HEK293T (cell line): ENCODE measurements around the gene SLC39A10.

Source experiments
- CTCF ChIA-PET: fragments of 350-600 bp; formaldehyde crosslinking; extraction: SDS; loops from one replicate; lab custom pipeline; 2021; ENCODE audit warnings: antibody characterized with exemption, inconsistent platforms; lab: Yijun Ruan, JAX
- POLR2A ChIA-PET: fragments of 350-600 bp; formaldehyde crosslinking; extraction: SDS; loops from one replicate; lab custom pipeline; 2020; ENCODE audit warnings: antibody characterized with exemption, inconsistent platforms; lab: Yijun Ruan, JAX
- DNase-seq: peaks from one replicate; pipeline ENCODE4 v3.0.0; 2012; ENCODE audit warnings: mixed read lengths; ENCODE audit errors: extremely low spot score
- ARNT ChIP-seq: fragments of 450-650 bp; IDR thresholded peaks from 2 replicates; pipeline ENCODE4 v1.6.1; 2017; ENCODE audit warnings: mild to moderate bottlenecking
- BHLHE40 ChIP-seq: fragments of 450-650 bp; IDR thresholded peaks from 2 replicates; pipeline ENCODE4 v1.6.1; 2016; ENCODE audit warnings: mild to moderate bottlenecking, moderate library complexity, borderline replicate concordance
- CTBP1 ChIP-seq: fragments of 450-650 bp; IDR thresholded peaks from 2 replicates; pipeline ENCODE4 v1.6.1; 2016; ENCODE audit warnings: borderline replicate concordance
- ELF4 ChIP-seq: fragments of 450-650 bp; IDR thresholded peaks from 2 replicates; pipeline ENCODE4 v1.6.1; 2017; ENCODE audit warnings: antibody characterized with exemption
- FOXA1 ChIP-seq: fragments of 450-650 bp; IDR thresholded peaks from 2 replicates; pipeline ENCODE4 v1.6.1; 2016; ENCODE audit warnings: mild to moderate bottlenecking
- FOXK2 ChIP-seq: fragments of 450-650 bp; IDR thresholded peaks from 2 replicates; pipeline ENCODE4 v1.6.1; 2016; ENCODE audit warnings: mild to moderate bottlenecking
- FOXM1 ChIP-seq: fragments of 450-650 bp; IDR thresholded peaks from 2 replicates; pipeline ENCODE4 v1.6.1; 2017; ENCODE audit warnings: mild to moderate bottlenecking, borderline replicate concordance
- HDGF ChIP-seq: fragments of 450-650 bp; IDR thresholded peaks from 2 replicates; pipeline ENCODE4 v1.6.1; 2017; ENCODE audit warnings: antibody characterized with exemption, borderline replicate concordance
- L3MBTL2 ChIP-seq: fragments of 450-650 bp; conservative IDR thresholded peaks from 2 replicates; pipeline ENCODE4 v1.6.1; 2016; ENCODE audit warnings: mild to moderate bottlenecking
- LEF1 ChIP-seq: fragments of 450-650 bp; IDR thresholded peaks from 2 replicates; pipeline ENCODE4 v1.6.1; 2017; ENCODE audit warnings: mild to moderate bottlenecking, borderline replicate concordance
- NFRKB ChIP-seq: fragments of 450-650 bp; IDR thresholded peaks from 2 replicates; pipeline ENCODE4 v1.6.1; 2016; ENCODE audit warnings: mild to moderate bottlenecking, moderate library complexity
- SP1 ChIP-seq: fragments of 450-650 bp; IDR thresholded peaks from 2 replicates; pipeline ENCODE4 v1.6.1; 2017
- SUZ12 ChIP-seq: fragments of 450-650 bp; IDR thresholded peaks from 2 replicates; pipeline ENCODE4 v1.6.1; 2016; ENCODE audit warnings: mild to moderate bottlenecking
- TARDBP ChIP-seq: fragments of 450-650 bp; IDR thresholded peaks from 2 replicates; pipeline ENCODE4 v1.6.1; 2016
- ZNF384 ChIP-seq: fragments of 450-650 bp; IDR thresholded peaks from 2 replicates; pipeline ENCODE4 v1.6.1; 2016
- TF ChIP-seq, protein P1 (sequence below): fragments of 450-650 bp; IDR thresholded peaks from 2 replicates; pipeline ENCODE4 v1.6.1; 2016

SLC39A10 gene

DNA sequence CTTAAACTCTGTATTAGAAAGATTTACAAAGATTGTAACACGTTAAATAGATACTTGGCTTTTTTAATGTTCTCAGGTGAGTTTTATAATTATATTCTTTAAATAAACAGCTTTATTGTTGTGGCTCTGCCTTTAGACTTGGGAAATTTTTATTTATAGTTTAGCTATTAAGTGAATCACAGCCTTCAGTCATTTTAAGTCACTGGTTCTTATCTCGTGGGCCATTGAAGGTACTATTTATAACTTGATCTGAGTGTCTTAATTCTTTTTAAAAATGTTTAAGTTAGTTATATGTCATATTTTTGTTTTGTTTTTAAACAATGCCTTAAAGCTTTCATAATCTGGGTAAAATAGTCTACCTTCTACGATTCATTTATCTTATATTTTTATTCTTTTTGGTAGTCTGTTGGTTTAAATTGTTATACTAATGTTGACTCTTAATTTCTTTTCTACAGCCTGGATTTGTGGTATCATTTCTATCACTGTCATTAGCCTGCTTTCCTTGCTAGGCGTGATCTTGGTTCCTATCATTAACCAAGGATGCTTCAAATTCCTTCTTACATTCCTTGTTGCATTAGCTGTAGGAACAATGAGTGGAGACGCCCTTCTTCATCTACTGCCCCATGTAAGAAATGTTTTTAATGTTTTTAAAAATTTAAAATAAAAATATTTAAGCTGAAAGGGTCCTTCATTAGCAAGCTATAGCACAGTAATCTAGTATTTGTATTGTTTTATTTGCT, 49.3 kb downstream of the SLC39A10 start:
- ChIA-PET POLR2A (no interaction called here), CTCF (no interaction called here)
- no peak for DNase-seq
- no peak for TF ChIP-seq HDGF
- no peak for TF ChIP-seq FOXK2
- no peak for TF ChIP-seq CTBP1
- no peak for TF ChIP-seq FOXA1
- no peak for TF ChIP-seq SUZ12
- TF ChIP-seq NFRKB = no peak
- no peak for TF ChIP-seq ELF4
- no peak for TF ChIP-seq ARNT
- TF ChIP-seq, protein P1, sequence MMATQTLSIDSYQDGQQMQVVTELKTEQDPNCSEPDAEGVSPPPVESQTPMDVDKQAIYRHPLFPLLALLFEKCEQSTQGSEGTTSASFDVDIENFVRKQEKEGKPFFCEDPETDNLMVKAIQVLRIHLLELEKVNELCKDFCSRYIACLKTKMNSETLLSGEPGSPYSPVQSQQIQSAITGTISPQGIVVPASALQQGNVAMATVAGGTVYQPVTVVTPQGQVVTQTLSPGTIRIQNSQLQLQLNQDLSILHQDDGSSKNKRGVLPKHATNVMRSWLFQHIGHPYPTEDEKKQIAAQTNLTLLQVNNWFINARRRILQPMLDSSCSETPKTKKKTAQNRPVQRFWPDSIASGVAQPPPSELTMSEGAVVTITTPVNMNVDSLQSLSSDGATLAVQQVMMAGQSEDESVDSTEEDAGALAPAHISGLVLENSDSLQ = no peak
- no peak for TF ChIP-seq ZNF384
- TF ChIP-seq FOXM1 = no peak
- no peak for TF ChIP-seq L3MBTL2
- no peak for TF ChIP-seq LEF1
- no peak for TF ChIP-seq BHLHE40
- TF ChIP-seq TARDBP = no peak
- TF ChIP-seq SP1 = no peak

DNA sequence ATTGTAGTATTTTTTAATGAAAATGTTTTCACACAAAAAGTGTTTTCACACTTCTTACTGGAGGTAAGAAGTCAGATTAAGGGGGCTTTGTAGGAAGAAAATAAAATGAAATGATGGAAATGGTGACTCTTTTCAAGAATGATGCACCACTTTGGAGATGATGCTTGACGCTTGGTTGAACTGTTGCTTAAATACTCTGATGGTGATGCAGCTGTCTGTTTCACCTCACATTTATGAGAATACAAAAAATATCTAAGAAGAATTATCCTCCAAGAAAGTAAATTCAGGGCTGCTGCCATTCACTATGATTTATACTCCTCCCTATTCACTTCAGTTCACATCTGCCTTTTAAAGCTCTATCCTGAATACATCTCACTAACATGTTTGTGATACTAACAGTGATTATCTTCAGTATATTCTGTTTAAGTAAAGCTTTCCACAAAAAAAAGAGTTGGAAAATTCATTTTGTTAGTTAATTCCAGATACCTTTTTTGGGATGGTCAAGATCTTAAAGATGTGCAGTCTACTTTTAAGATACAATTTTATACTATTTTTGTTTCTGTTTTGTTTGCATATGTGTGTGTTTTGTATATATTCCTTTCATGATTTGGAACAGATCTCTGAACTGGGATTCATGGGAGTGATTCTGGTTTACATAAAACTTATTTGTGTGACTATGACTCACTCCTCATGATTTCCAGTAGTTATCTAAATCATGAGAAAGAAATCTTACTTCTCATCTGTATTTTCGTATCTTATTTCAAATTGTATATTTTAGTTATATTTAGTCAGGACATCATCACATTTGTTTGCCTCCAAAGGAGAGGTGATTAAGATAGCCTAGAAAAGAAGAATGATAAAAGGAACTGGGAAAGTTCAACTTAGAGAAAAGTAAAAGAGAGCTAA, 53.1 kb downstream of the SLC39A10 start:
- TF ChIP-seq FOXA1 (no peak), FOXM1 (no peak), ZNF384 (no peak), HDGF (no peak), L3MBTL2 (no peak), ARNT (no peak), BHLHE40 (no peak), TARDBP (no peak)
- DNase-seq = no peak
- ChIA-PET CTCF (no interaction called here), POLR2A (no interaction called here)

DNA sequence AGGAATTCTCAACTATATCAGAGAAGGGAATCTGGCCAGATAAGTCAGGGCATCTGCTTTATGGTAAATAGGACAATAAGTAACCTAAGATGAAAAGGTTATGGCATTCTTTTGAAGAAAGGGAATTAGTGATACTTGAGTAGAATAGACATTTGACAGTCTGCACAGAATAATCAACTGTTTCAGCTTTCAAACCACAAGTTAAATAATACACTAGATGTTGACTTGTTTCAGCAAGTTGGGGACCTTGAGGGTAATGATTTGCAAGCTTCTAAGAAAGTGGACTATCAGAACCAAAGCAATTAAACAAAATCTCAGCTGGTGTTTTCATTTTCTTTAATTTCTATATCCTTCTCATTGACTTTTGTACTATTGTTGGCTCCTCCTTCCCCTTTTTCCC, 54.5 kb downstream of the SLC39A10 start:
- ChIA-PET CTCF (no interaction called here), POLR2A (no interaction called here)
- no peak for DNase-seq
- TF ChIP-seq FOXM1 (no peak), TARDBP (no peak), ARNT (no peak), ZNF384 (no peak), FOXA1 (no peak), FOXK2 (no peak), SUZ12 (no peak), CTBP1 (no peak), NFRKB (no peak), BHLHE40 (no peak), LEF1 (no peak), L3MBTL2 (no peak), ELF4 (no peak), HDGF (no peak)

DNA sequence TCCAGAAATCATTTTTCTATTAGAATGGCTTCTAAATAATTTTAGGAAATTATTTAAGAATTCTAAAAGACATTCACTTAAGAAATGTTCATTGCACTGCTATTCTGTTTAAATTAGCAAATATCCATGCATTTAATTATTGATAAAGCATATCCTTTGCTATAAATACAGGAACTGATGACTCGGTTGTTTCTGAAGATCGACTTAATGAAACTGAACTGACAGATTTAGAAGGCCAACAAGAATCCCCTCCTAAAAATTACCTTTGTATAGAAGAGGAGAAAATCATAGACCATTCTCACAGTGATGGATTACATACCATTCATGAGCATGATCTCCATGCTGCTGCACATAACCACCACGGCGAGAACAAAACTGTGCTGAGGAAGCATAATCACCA, 59.4 kb downstream of the SLC39A10 start:
- CTCF ChIA-PET = no interaction called here
- TF ChIP-seq TARDBP = no peak
- no peak for TF ChIP-seq CTBP1
- TF ChIP-seq FOXK2 = no peak
- TF ChIP-seq HDGF = no peak
- TF ChIP-seq, protein P1 = no peak
- TF ChIP-seq NFRKB = no peak
- no peak for TF ChIP-seq FOXM1
- TF ChIP-seq BHLHE40 = no peak
- no peak for TF ChIP-seq L3MBTL2
- TF ChIP-seq ELF4 = no peak
- TF ChIP-seq ARNT = no peak
- no peak for TF ChIP-seq SP1
- TF ChIP-seq FOXA1 = no peak
- POLR2A ChIA-PET = no interaction called here
- DNase-seq = no peak

DNA sequence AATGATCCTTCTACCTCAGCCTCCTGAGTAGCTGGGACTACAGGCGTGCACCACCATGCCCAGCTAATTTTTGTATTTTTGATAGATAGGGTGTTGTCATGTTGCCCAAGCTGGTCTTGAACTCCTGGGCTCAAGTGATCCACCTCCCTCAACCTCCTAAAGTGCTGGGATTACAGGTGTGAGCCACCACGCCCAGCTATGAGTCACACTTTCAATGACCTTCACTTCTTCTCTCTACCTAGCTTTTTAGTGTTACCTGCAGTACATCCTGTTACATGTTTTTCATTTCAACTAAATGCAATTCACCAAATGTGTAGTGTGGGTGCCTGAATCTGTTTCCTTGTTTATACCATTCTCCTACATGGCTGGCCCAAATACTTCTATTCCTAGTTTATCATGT, 64.0 kb downstream of the SLC39A10 start:
- no peak for TF ChIP-seq TARDBP
- no peak for TF ChIP-seq FOXK2
- no peak for TF ChIP-seq SUZ12
- TF ChIP-seq FOXA1 = no peak
- TF ChIP-seq FOXM1 = no peak
- TF ChIP-seq HDGF = no peak
- TF ChIP-seq ARNT = no peak
- no peak for TF ChIP-seq BHLHE40
- TF ChIP-seq ELF4 = no peak
- TF ChIP-seq NFRKB = no peak
- no peak for TF ChIP-seq LEF1
- TF ChIP-seq, protein P1 = no peak
- no peak for TF ChIP-seq SP1
- TF ChIP-seq L3MBTL2 = no peak
- no peak for TF ChIP-seq CTBP1
- TF ChIP-seq ZNF384 = no peak
- ChIA-PET CTCF (no interaction called here), POLR2A (no interaction called here)
- DNase-seq = no peak
